ENCODE data around the gene SFTPB. TPM values are rescaled to one million over a fixed set of nuclear protein-coding genes. Genes with fewer than 3 reads are reported as not detected.

The SFTPB gene
- total and polyA plus RNA-seq, 2 experiments from 2014 or later, result 3.3 to 27.6 TPM

DNA sequence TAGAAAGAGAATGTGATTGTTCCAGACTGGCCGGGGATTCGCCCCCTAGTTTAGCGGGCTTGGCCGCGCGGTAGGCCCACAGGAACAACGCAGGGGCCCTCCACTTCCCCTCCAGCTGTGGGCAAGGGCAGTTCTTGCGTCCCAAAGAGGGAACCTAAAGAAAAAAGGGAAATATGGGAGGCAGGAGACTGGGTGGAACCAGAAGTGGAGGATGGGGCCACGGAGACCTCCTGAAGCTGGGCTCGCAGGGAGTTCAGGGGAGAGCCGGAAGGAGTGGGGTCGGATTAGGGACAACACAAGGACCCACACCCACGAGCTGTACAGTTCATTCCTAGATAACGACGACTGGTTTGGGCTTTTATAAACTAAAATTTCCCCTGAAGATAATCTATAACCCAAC is 44.3 kb upstream of the SFTPB start:
- Histone ChIP-seq H2AFZ (no peak overlapping the region), H3K9me3 (ENCODE audit: low read depth) (no peaks in the 10 kb centered on the region), H4K20me1 (ENCODE audit: insufficient read depth, poor library complexity, severe bottlenecking) (no peaks in the 10 kb centered on the region), H3K27me3 (no peaks in the 10 kb centered on the region), H3K9me2 (replicated peaks; ENCODE audit: insufficient read depth) (no peaks in the 10 kb centered on the region), H3K27ac (no peak overlapping the region), H3K4me3 (no peak overlapping the region), H3K4me1 (ENCODE audit: insufficient read depth) (peaks cover 5% of the 10 kb centered on the region), H3K79me2 (no peaks in the 10 kb centered on the region), H3K36me3 (replicated peaks; ENCODE audit: insufficient read depth, low read depth) (no peaks in the 10 kb centered on the region), H3K4me2 (no peak overlapping the region)
- TF ChIP-seq, protein P1, sequence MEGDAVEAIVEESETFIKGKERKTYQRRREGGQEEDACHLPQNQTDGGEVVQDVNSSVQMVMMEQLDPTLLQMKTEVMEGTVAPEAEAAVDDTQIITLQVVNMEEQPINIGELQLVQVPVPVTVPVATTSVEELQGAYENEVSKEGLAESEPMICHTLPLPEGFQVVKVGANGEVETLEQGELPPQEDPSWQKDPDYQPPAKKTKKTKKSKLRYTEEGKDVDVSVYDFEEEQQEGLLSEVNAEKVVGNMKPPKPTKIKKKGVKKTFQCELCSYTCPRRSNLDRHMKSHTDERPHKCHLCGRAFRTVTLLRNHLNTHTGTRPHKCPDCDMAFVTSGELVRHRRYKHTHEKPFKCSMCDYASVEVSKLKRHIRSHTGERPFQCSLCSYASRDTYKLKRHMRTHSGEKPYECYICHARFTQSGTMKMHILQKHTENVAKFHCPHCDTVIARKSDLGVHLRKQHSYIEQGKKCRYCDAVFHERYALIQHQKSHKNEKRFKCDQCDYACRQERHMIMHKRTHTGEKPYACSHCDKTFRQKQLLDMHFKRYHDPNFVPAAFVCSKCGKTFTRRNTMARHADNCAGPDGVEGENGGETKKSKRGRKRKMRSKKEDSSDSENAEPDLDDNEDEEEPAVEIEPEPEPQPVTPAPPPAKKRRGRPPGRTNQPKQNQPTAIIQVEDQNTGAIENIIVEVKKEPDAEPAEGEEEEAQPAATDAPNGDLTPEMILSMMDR (IDR thresholded peaks at IDR 0.05; ENCODE audit: poor library complexity), result no peak
- TF ChIP-seq EZH2phosphoT487 (IDR thresholded peaks at IDR 0.05; ENCODE audit: low read depth, severe bottlenecking, unreplicated experiment), result no peak
- no peak for TF ChIP-seq EZH2 (IDR thresholded peaks at IDR 0.05; ENCODE audit: borderline replicate concordance)
- DNase-seq (ENCODE audit: low spot score), result no peak
- WGBS (ENCODE audit: low lambda C conversion rate, missing lambda C conversion rate), result 94% methylated on average over 15 of the region's 15 CpGs

DNA sequence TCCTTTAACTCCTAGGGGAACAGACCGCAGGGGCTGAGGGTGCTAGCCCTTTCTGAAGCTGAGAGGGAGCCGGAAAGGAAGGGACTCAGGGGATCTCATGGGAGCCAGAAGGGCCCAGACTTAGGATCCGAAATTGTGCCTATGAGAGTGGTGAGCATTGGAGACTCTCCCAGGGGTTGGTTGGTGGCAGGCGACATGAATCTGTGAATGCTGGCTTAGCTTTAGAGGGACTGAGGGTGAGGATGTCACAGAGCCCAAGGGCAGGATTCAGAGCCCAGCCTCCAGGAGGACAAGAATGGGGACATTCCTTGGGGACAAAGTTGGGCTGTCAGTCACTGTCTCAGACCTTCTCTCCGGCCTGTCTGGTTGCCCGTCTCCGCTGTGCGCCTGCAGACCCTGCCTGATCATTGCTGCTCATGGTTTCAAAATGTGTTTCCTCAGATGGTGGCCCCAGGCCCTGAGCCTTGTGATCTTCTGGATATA is 43.6 kb upstream of the SFTPB start:
- no peak overlapping the region for H3K27ac ChIP-seq
- H4K20me1 ChIP-seq (ENCODE audit: insufficient read depth, poor library complexity, severe bottlenecking), result no peaks in the 10 kb centered on the region
- no peak overlapping the region for H2AFZ ChIP-seq
- H3K4me2 ChIP-seq, result no peak overlapping the region
- H3K4me1 ChIP-seq (ENCODE audit: insufficient read depth), result peaks cover 5% of the 10 kb centered on the region
- TF ChIP-seq EZH2phosphoT487 (IDR thresholded peaks at IDR 0.05; ENCODE audit: low read depth, severe bottlenecking, unreplicated experiment) (no peak), EZH2 (IDR thresholded peaks at IDR 0.05; ENCODE audit: borderline replicate concordance) (no peak)
- TF ChIP-seq, protein P1 (IDR thresholded peaks at IDR 0.05; ENCODE audit: poor library complexity), result no peak
- no peaks in the 10 kb centered on the region for H3K27me3 ChIP-seq
- DNase-seq (ENCODE audit: low spot score), result no peak
- no peaks in the 10 kb centered on the region for H3K9me2 ChIP-seq (replicated peaks; ENCODE audit: insufficient read depth)
- no peaks in the 10 kb centered on the region for H3K9me3 ChIP-seq (ENCODE audit: low read depth)
- 95% methylated on average over 8 of the region's 8 CpGs for WGBS (ENCODE audit: low lambda C conversion rate, missing lambda C conversion rate)
- no peaks in the 10 kb centered on the region for H3K36me3 ChIP-seq (replicated peaks; ENCODE audit: insufficient read depth, low read depth)
- H3K4me3 ChIP-seq, result no peak overlapping the region
- no peaks in the 10 kb centered on the region for H3K79me2 ChIP-seq

DNA sequence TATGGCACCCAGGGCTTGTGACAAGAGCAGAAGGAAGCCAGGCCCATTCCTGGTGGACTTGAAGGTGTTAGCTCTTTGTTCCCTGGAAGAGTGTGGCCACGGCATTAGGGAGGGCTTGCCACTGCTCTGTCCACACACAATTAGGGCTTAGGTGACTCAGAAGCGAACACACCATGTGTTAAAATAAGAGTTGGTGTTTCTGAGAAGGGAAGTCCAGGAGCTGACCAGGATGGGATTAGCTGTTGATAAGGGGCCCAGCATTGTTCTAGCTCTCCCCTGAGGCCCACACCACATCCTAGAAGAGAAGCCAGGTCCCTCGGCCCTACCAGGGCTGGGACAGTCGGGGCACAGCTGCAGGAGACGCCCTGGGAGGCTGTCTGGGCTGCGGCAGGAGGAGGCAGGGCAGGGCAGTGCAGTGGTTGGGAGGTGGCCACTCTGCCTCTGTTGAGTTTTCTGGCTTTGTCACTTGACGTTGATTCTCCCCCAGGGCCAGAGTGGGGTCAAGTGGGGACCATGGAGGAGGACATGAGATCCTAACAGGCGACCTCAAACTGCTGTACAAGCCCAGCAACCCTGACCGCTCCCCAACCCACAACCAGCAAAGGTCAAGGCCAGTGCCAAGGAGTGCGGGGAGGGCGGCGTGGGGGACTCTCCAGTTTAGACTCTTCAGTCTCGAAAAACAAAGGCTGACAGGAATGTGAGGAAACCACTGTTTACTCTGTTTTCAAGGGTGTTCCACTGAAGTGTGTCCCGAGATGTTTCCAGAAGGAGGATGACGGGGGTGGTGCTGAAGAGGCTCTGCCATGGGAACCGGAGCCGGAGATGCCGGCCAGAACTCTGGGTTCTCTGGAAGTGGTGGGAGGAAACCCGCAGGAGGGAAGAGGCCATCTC is 42.9 kb upstream of the SFTPB start:
- H3K27ac ChIP-seq, result no peak overlapping the region
- peaks cover 5% of the 10 kb centered on the region for H3K4me1 ChIP-seq (ENCODE audit: insufficient read depth)
- no peaks in the 10 kb centered on the region for H3K36me3 ChIP-seq (replicated peaks; ENCODE audit: insufficient read depth, low read depth)
- no peaks in the 10 kb centered on the region for H3K27me3 ChIP-seq
- H3K4me3 ChIP-seq, result no peak overlapping the region
- TF ChIP-seq EZH2phosphoT487 (IDR thresholded peaks at IDR 0.05; ENCODE audit: low read depth, severe bottlenecking, unreplicated experiment) (no peak), EZH2 (IDR thresholded peaks at IDR 0.05; ENCODE audit: borderline replicate concordance) (no peak)
- TF ChIP-seq, protein P1 (IDR thresholded peaks at IDR 0.05; ENCODE audit: poor library complexity), result no peak
- H3K9me3 ChIP-seq (ENCODE audit: low read depth), result no peaks in the 10 kb centered on the region
- H3K79me2 ChIP-seq, result no peaks in the 10 kb centered on the region
- DNase-seq (ENCODE audit: low spot score), result no peak
- H3K9me2 ChIP-seq (replicated peaks; ENCODE audit: insufficient read depth), result no peaks in the 10 kb centered on the region
- 75% methylated on average over 19 of the region's 19 CpGs for WGBS (ENCODE audit: low lambda C conversion rate, missing lambda C conversion rate)
- no peak overlapping the region for H2AFZ ChIP-seq
- no peaks in the 10 kb centered on the region for H4K20me1 ChIP-seq (ENCODE audit: insufficient read depth, poor library complexity, severe bottlenecking)
- H3K4me2 ChIP-seq, result no peak overlapping the region
